A549 (cell line): ENCODE data around the gene H6PD.

Experiments used
- PHF8 ChIP-seq: fragments of 200-600 bp; sonication (generic); IDR thresholded peaks from 2 replicates; pipeline ENCODE4 v1.6.1; 2016; ENCODE audit warnings: low read depth, mild to moderate bottlenecking, antibody characterized with exemption, moderate library complexity, borderline replicate concordance
- POLR2A ChIP-seq: IDR thresholded peaks from 2 replicates; pipeline ENCODE4 v1.6.1; 2012; ENCODE audit warnings: mild to moderate bottlenecking, low read length

DNA sequence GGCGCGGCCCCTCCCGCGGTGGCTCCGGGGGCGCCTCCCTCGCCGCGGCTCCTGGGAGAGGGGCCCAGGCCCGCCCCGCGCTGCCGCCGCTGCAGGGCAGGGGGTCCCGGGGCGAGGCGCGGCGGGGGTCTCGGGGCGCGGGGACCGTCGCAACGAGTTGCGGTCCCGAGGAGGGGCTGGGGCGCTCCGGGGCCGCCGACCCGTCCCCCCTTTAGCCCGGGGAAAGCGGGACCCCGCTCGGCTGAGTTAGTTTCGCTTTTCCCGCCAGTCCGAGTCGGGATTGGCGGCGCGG, 58.6 kb downstream of the H6PD start:
- TF ChIP-seq POLR2A, result no peak
- TF ChIP-seq PHF8, result no peak
